Kidney (tissue), 14 donors: ENCODE data around the gene TMEM51. TPM values are rescaled to one million over a fixed set of nuclear protein-coding genes. Genes with fewer than 3 reads are reported as not detected.

Experiments
- DNase-seq, 5 donors: peaks; one replicate each; pipeline ENCODE4 v3.0.0-alpha.2; 2013 to 2020
- FAIRE-seq: peaks from 2 replicates; lab custom pipeline; 2012; peaks lifted over from hg19 to GRCh38; lab: Jason Lieb, UNC
- H3K27ac ChIP-seq, 2 donors: one replicate each; pipeline ENCODE4 v1.7.0; 2013; ENCODE audit warnings: low read depth in 2 of 2, low read length in 2 of 2, inconsistent platforms in 1 of 2
- H3K27me3 ChIP-seq: one replicate; pipeline ENCODE4 v1.7.1; 2013; ENCODE audit warnings: low read length, inconsistent platforms; ENCODE audit not compliant: control insufficient read depth, insufficient read depth
- H3K36me3 ChIP-seq, 3 donors: one replicate each; pipeline versions ENCODE4 v1.7.0 to v1.7.1; 2013; ENCODE audit warnings: low read length in 3 of 3, control low read depth in 1 of 3, inconsistent platforms in 1 of 3; ENCODE audit not compliant: insufficient read depth in 3 of 3, control insufficient read depth in 2 of 3
- H3K4me1 ChIP-seq, 3 donors: one replicate each; pipeline versions ENCODE4 v1.7.0 to v1.7.1; 2013; ENCODE audit warnings: low read length in 3 of 3, inconsistent platforms in 1 of 3, low read depth in 1 of 3; ENCODE audit not compliant: control insufficient read depth in 2 of 3, insufficient read depth in 2 of 3
- H3K4me3 ChIP-seq, 3 donors: one replicate each; pipeline versions ENCODE4 v1.7.0 to v1.8.1; 2013; ENCODE audit warnings: low read length in 3 of 3, control low read depth in 1 of 3, inconsistent platforms in 1 of 3
- H3K9ac ChIP-seq, 3 donors: one replicate each; pipeline versions ENCODE4 v1.7.0 to v1.7.1; 2013; ENCODE audit warnings: low read length in 3 of 3, control low read depth in 1 of 3, inconsistent platforms in 1 of 3
- H3K9me3 ChIP-seq, 3 donors: one replicate each; pipeline versions ENCODE4 v1.7.0 to v1.7.1; 2013; ENCODE audit warnings: low read length in 3 of 3, control low read depth in 1 of 3, inconsistent platforms in 1 of 3; ENCODE audit not compliant: control insufficient read depth in 2 of 3, insufficient read depth in 1 of 3
- CTCF ChIP-seq: IDR thresholded peaks from 3 replicates; pipeline ENCODE4 v1.5.1; 2012; ENCODE audit warnings: mild to moderate bottlenecking, moderate library complexity, borderline replicate concordance; ENCODE audit not compliant: insufficient read depth; ENCODE audit errors: extremely low read depth
- intact Hi-C: fragments of 100-400 bp; cut with DNase I; formaldehyde crosslinking; loops from one replicate; pipeline ENCODE4 v1.11.1; 2022
- polyA plus RNA-seq: library from polyadenylated mRNA; stranded (reverse); fragments of 350-450 nt; fragmentation: Illumina TruSeq; extraction: RNeasy Lipid Tissue Mini Kit (QIAGEN cat#74804); gene quantifications from one replicate; pipeline ENCODE4 v1.2.3, GENCODE V29; 2014; ENCODE audit warnings: low read depth, low replicate concordance; ENCODE audit not compliant: insufficient read depth
- total RNA-seq: library from RNA; stranded (reverse); fragmentation: NEBNext Ultra II Directional; extraction: Animal tissue kit (Norgen Biotek cat#: 25700); gene quantifications from one replicate; pipeline ENCODE4 v1.2.1, GENCODE V29; 2021
- donor health status: control.
- donor health status: control.
- donor health status: control.
- donor health status: control.
- donor health status: control.
- donor health status: DM: yes; HTN: yes; CAD: no.
- donor health status: Normal renal cell carcinoma (clear cell type).

TMEM51 gene
- total and polyA plus RNA-seq, 2 donors from 2014 or later: 38.1 to 48.4 TPM

GRCh38 chr1:15118579-15118978 is 35.0 kb upstream of the TMEM51 start:
- FAIRE-seq (no peak), DNase-seq (no peak)
- H3K9ac ChIP-seq: no peak overlapping the region
- no peak for TF ChIP-seq CTCF
- no peaks in the 10 kb centered on the region for H3K36me3 ChIP-seq
- no peaks in the 10 kb centered on the region for H3K27me3 ChIP-seq
- no peaks in the 10 kb centered on the region for H3K9me3 ChIP-seq
- H3K27ac ChIP-seq: no peak overlapping the region
- H3K4me3 ChIP-seq: no peak overlapping the region
- H3K4me1 ChIP-seq: no peaks in the 10 kb centered on the region
- intact Hi-C loops: no loop called here

GRCh38 chr1:15120251-15120945 is 33.1 kb upstream of the TMEM51 start:
- DNase-seq (no peak), FAIRE-seq (no peak)
- H3K4me1 ChIP-seq: no peaks in the 10 kb centered on the region
- no peak overlapping the region for H3K9ac ChIP-seq
- no peak overlapping the region for H3K4me3 ChIP-seq
- no peaks in the 10 kb centered on the region for H3K27me3 ChIP-seq
- intact Hi-C loops: loop anchor here (10.0 kb wide), 1 partner anchor 304 kb away; no protein-coding TSS in a partner anchor
- no peaks in the 10 kb centered on the region for H3K36me3 ChIP-seq
- no peak for TF ChIP-seq CTCF
- no peak overlapping the region for H3K27ac ChIP-seq
- H3K9me3 ChIP-seq: no peaks in the 10 kb centered on the region

GRCh38 chr1:15122331-15122730 is 31.2 kb upstream of the TMEM51 start:
- DNase-seq: no peak

More at GRCh38 chr1:15122331-15122730, 31.2 kb upstream of the TMEM51 start:
- no peak for FAIRE-seq
- no peak overlapping the region for H3K27ac ChIP-seq
- H3K27me3 ChIP-seq: no peaks in the 10 kb centered on the region
- H3K4me3 ChIP-seq: no peak overlapping the region
- H3K9ac ChIP-seq: no peak overlapping the region
- intact Hi-C loops: loop anchor here (10.0 kb wide), 1 partner anchor 302 kb away; no protein-coding TSS in a partner anchor
- no peaks in the 10 kb centered on the region for H3K9me3 ChIP-seq
- no peak for TF ChIP-seq CTCF
- no peaks in the 10 kb centered on the region for H3K36me3 ChIP-seq
- no peaks in the 10 kb centered on the region for H3K4me1 ChIP-seq
